IMR-90 (cell line): ENCODE results near the gene ING3. TPM values are rescaled to one million over a fixed set of nuclear protein-coding genes. Genes with fewer than 3 reads are reported as not detected.

ENCODE experiments used
- ATAC-seq: fragments of 200-7000 bp; cut with Tn5 transposase; 2 replicates; pipeline ENCODE4 v1.9.1; 2020; ENCODE audit warnings: low read depth, mild to moderate bottlenecking, moderate library complexity
- BruUV-seq: library from RNA; stranded (reverse); fragments of 400-500 nt; replicated peaks from 2 replicates; lab custom pipeline; 2021; lab: Mats Ljungman, UMichigan
- CTCF ChIA-PET: fragments of 300-600 bp; formaldehyde crosslinking; extraction: SDS; loops from one replicate; lab custom pipeline; 2021; ENCODE audit warnings: antibody characterized with exemption; lab: Yijun Ruan, JAX
- POLR2A ChIA-PET: fragments of 300-600 bp; sonication (Branson Sonifier 250); formaldehyde crosslinking; loops from one replicate; lab custom pipeline; 2022; ENCODE audit warnings: antibody characterized with exemption; ENCODE audit not compliant: unreplicated experiment; lab: Charles Lee
- DNase-seq: peaks from one replicate; pipeline ENCODE4 v3.0.0; 2013
- H2AFZ ChIP-seq: replicated peaks from 2 replicates; pipeline ENCODE3; 2013; ENCODE audit warnings: low read length, mild to moderate bottlenecking; ENCODE audit not compliant: poor library complexity
- H2AK5ac ChIP-seq: 2 replicates; pipeline ENCODE4 v1.6.1; 2013; ENCODE audit warnings: low read depth, low read length, inconsistent platforms
- H2AK9ac ChIP-seq: replicated peaks from 2 replicates; pipeline ENCODE3; 2013; ENCODE audit warnings: mild to moderate bottlenecking, low read depth, low read length, moderate library complexity; ENCODE audit not compliant: poor library complexity
- H2BK120ac ChIP-seq: 2 replicates; pipeline ENCODE4 v1.6.1; 2013; ENCODE audit warnings: low read depth, low read length, inconsistent platforms
- H2BK15ac ChIP-seq: 3 replicates; pipeline ENCODE4 v1.6.1; 2013; ENCODE audit warnings: low read depth, low read length, inconsistent platforms
- H2BK20ac ChIP-seq: 2 replicates; pipeline ENCODE4 v1.6.1; 2013; ENCODE audit warnings: low read depth, mild to moderate bottlenecking, inconsistent platforms, low read length, moderate library complexity
- H2BK5ac ChIP-seq: 2 replicates; pipeline ENCODE4 v1.6.1; 2013; ENCODE audit warnings: mild to moderate bottlenecking, low read depth, low read length, inconsistent platforms; ENCODE audit not compliant: poor library complexity, severe bottlenecking
- H3K14ac ChIP-seq: replicated peaks from 2 replicates; pipeline ENCODE4 v1.6.1; 2013; ENCODE audit warnings: low read depth, low read length, inconsistent platforms
- H3K18ac ChIP-seq: 2 replicates; pipeline ENCODE4 v1.6.1; 2013; ENCODE audit warnings: low read depth, low read length, control low read depth
- H3K23ac ChIP-seq: 2 replicates; pipeline ENCODE4 v1.6.1; 2013; ENCODE audit warnings: low read depth, low read length, inconsistent platforms
- H3K27ac ChIP-seq: 2 replicates; pipeline ENCODE4 v1.5.1; 2013; ENCODE audit warnings: mild to moderate bottlenecking, control low read depth, low read length; ENCODE audit not compliant: insufficient read depth
- H3K27me3 ChIP-seq: 2 replicates; pipeline ENCODE4 v1.6.1; 2013; ENCODE audit warnings: low read length; ENCODE audit not compliant: control insufficient read depth, insufficient read depth
- H3K36me3 ChIP-seq: 2 replicates; pipeline ENCODE4 v1.6.1; 2013; ENCODE audit warnings: low read length, mixed read lengths; ENCODE audit not compliant: control insufficient read depth, insufficient read depth
- H3K4ac ChIP-seq: 2 replicates; pipeline ENCODE4 v1.6.1; 2013; ENCODE audit warnings: low read depth, low read length, inconsistent platforms
- H3K4me1 ChIP-seq: 2 replicates; pipeline ENCODE4 v1.6.1; 2013; ENCODE audit warnings: low read length, mixed read lengths; ENCODE audit not compliant: control insufficient read depth, insufficient read depth
- H3K4me2 ChIP-seq: 2 replicates; pipeline ENCODE4 v1.6.1; 2013; ENCODE audit warnings: low read depth, mild to moderate bottlenecking, control low read depth, low read length, moderate library complexity
- H3K4me3 ChIP-seq: 2 replicates; pipeline ENCODE4 v1.5.1; 2013; ENCODE audit warnings: low read depth, mild to moderate bottlenecking, control low read depth, low read length, moderate library complexity; ENCODE audit not compliant: insufficient read depth
- H3K56ac ChIP-seq: 2 replicates; pipeline ENCODE4 v1.6.1; 2013; ENCODE audit warnings: low read length, inconsistent platforms; ENCODE audit not compliant: insufficient read depth; ENCODE audit errors: extremely low read depth
- H3K79me1 ChIP-seq, 2 experiments: 2 replicates each; pipeline ENCODE4 v1.6.1; 2013; ENCODE audit warnings: low read length in 2 of 2, inconsistent platforms in 1 of 2, low read depth in 1 of 2
- H3K9ac ChIP-seq: 2 replicates; pipeline ENCODE4 v1.6.1; 2013; ENCODE audit warnings: low read depth, low read length, control low read depth
- H3K9me1 ChIP-seq: 2 replicates; pipeline ENCODE4 v1.6.1; 2013; ENCODE audit warnings: low read length, inconsistent platforms; ENCODE audit not compliant: insufficient read depth
- H3K9me3 ChIP-seq: 2 replicates; pipeline ENCODE4 v1.6.1; 2013; ENCODE audit warnings: low read length; ENCODE audit not compliant: control insufficient read depth, insufficient read depth
- H4K20me1 ChIP-seq: 2 replicates; pipeline ENCODE4 v1.6.1; 2013; ENCODE audit warnings: low read length, inconsistent platforms; ENCODE audit not compliant: insufficient read depth
- H4K5ac ChIP-seq: 2 replicates; pipeline ENCODE4 v1.6.1; 2013; ENCODE audit warnings: mild to moderate bottlenecking, low read depth, low read length, control low read depth
- H4K8ac ChIP-seq, 2 experiments: 2 replicates each; pipeline ENCODE4 v1.6.1; 2013; ENCODE audit warnings: low read depth in 2 of 2, low read length in 2 of 2, control low read depth in 1 of 2, inconsistent platforms in 1 of 2
- H4K91ac ChIP-seq: 2 replicates; pipeline ENCODE4 v1.6.1; 2013; ENCODE audit warnings: low read depth, low read length, inconsistent platforms; ENCODE audit not compliant: insufficient read depth
- CTCF ChIP-seq: conservative IDR thresholded peaks from 2 replicates; pipeline ENCODE4 v1.5.1; 2012; ENCODE audit warnings: mild to moderate bottlenecking, low read depth, low read length, improper control_type of control experiment
- FOS ChIP-seq: fragments of 150-350 bp; IDR thresholded peaks from 2 replicates; pipeline ENCODE4 v1.6.1; 2016; ENCODE audit warnings: low read depth, low read length
- POLR2A ChIP-seq: IDR thresholded peaks from 2 replicates; pipeline ENCODE4 v1.6.1; 2012; ENCODE audit warnings: mild to moderate bottlenecking, low read depth, low read length
- SMC3 ChIP-seq: fragments of 150-350 bp; IDR thresholded peaks from 2 replicates; pipeline ENCODE4 v1.6.1; 2016; ENCODE audit warnings: low read depth, mild to moderate bottlenecking, antibody characterized with exemption, low read length, moderate library complexity
- WGBS, 2 experiments: methylation state at CpG; one replicate each; pipeline versions ENCODE4 v1.1.5 to v1.1.7; 2013; ENCODE audit warnings: missing lambda C conversion rate in 2 of 2; ENCODE audit not compliant: insufficient read length in 1 of 2; ENCODE audit errors: extremely low coverage in 2 of 2; 5-methylcytosine and 5-hydroxymethylcytosine counted together
- dilution Hi-C: fragments of 300-500 bp; cut with HindIII; formaldehyde crosslinking; loops from one replicate; pipeline ENCODE4 v1.14.3; 2018; ENCODE audit warnings: low sequenced_read_pairs; ENCODE audit not compliant: unreplicated experiment
- in situ Hi-C: fragments of 300-500 bp; cut with MboI; formaldehyde crosslinking; loops from 3 replicates; pipeline ENCODE4 v1.14.3; 2019; ENCODE audit warnings: low sequenced_read_pairs, inconsistent platforms, mixed read lengths
- intact Hi-C: fragments of 100-400 bp; cut with micrococcal nuclease; formaldehyde crosslinking; loops from 2 replicates; pipeline ENCODE4 v1.10.0; 2022
- polyA plus RNA-seq, 3 experiments: library from polyadenylated mRNA; depleted of rRNA; stranded (reverse); fragments of >200 nt; gene quantifications; 2 replicates each; pipeline ENCODE4 v1.2.3, GENCODE V29; 2012; ENCODE audit warnings: low replicate concordance in 1 of 3
- total RNA-seq: library from RNA; depleted of rRNA; stranded (reverse); fragments of >200 nt; gene quantifications from 2 replicates; pipeline ENCODE4 v1.2.3, GENCODE V29; 2012
- TF ChIP-seq, protein P1 (sequence below): fragments of 150-350 bp; IDR thresholded peaks from 2 replicates; pipeline ENCODE4 v1.6.1; 2017; ENCODE audit warnings: mild to moderate bottlenecking, antibody characterized with exemption, low read length, low read depth

The ING3 gene
- total and polyA plus RNA-seq, 2 of the 4 experiments (the other 2 are of a cell fraction) = 7.2 to 11.3 TPM

DNA sequence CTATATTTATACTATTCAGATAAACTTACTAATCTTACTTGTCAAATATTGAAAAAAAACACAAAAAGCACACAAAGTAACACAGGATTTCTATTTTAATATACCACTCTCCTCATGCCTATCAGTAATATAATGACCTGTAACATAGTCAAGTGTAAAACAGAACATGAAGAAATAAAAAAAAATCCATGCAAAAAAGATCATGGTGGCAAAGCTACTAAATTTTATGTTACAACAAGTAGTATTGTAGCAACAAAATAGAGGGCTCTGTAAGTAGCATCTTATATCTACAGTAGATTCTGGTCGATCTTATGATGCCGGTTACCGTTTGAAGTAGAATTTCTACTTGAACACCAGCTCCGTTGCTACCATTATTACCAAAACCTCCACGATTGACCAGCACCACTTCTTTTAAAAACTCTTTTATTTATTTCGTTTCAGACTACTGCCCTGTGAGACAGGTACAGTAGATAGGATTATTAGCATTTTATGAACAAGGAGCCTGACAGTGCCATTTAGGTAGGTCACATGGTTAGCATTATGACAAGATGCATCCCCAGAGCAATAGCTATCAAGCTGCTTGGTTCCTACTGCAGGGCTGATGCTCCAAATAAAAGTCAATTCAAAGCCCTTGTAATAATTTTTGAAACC is 40.0 kb downstream of the ING3 start:
- dilution Hi-C loops (loop anchor here (25.0 kb wide), 1 partner anchor 97 kb away; no protein-coding TSS in a partner anchor), intact Hi-C loops (no loop called here), in situ Hi-C loops (loop anchor here (5.0 to 25.0 kb wide), 2 partner anchors 87 to 347 kb away; partner anchors contain the start of gene WNT16)
- Histone ChIP-seq H3K14ac (peak overlapping the region; percentile 97), H2BK20ac (peak overlapping the region; percentile 5; the same call in 1 of the 2 replicates), H4K8ac (peak overlapping the region; percentile 27 to 53; a peak in 3 of 4 replicates), H2BK5ac (peak overlapping the region; percentile 98), H4K91ac (peak overlapping the region; percentile 53; the same call in 1 of the 2 replicates), H3K4me1 (peaks cover 3% of the 10 kb centered on the region), H3K79me1 (peaks cover 8 to 28% of the 10 kb centered on the region in 2 experiments; a peak in 3 of 4 replicates), H2BK15ac (peak overlapping the region; percentile 36; the same call in 2 of the 3 replicates), H3K4ac (peak overlapping the region; percentile 33), H2AK5ac (peak overlapping the region; percentile 1; the same call in 1 of the 2 replicates), H2AK9ac (no peak overlapping the region), H3K4me3 (peak overlapping the region; percentile 86), H2BK120ac (peak overlapping the region; percentile 65), H3K9me3 (no peaks in the 10 kb centered on the region), H3K4me2 (peak overlapping the region; percentile 80), H3K9ac (peak overlapping the region; percentile 78; the same call in 1 of the 2 replicates), H4K5ac (peak overlapping the region; percentile 77; the same call in 1 of the 2 replicates), H3K27ac (peak overlapping the region; percentile 77; the same call in 1 of the 2 replicates), H3K27me3 (no peaks in the 10 kb centered on the region), H3K9me1 (peaks cover 6% of the 10 kb centered on the region; the same call in 1 of the 2 replicates), H3K18ac (peak overlapping the region; percentile 90; the same call in 1 of the 2 replicates), H3K56ac (peak overlapping the region; percentile 95), H4K20me1 (no peaks in the 10 kb centered on the region; the same call in 1 of the 2 replicates), H3K23ac (peak overlapping the region; percentile 85), H2AFZ (no peak overlapping the region), H3K36me3 (no peaks in the 10 kb centered on the region; the same call in 1 of the 2 replicates)
- TF ChIP-seq CTCF (no peak), SMC3 (no peak), FOS (no peak), POLR2A (no peak)
- TF ChIP-seq, protein P1, sequence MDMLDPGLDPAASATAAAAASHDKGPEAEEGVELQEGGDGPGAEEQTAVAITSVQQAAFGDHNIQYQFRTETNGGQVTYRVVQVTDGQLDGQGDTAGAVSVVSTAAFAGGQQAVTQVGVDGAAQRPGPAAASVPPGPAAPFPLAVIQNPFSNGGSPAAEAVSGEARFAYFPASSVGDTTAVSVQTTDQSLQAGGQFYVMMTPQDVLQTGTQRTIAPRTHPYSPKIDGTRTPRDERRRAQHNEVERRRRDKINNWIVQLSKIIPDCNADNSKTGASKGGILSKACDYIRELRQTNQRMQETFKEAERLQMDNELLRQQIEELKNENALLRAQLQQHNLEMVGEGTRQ = 0 out of 2 replicates have a peak, but pooled peaks have one; percentile 29
- no TSS peak for BruUV-seq
- no CpG with 5 or more reads among the region's 6 CpGs for WGBS, 2 experiments
- DNase-seq = peak; percentile 31
- ChIA-PET CTCF (interaction anchor here (0.9 to 4.9 kb wide), 3 partner anchors 17 to 92 kb away, joined by 3 to 46 read pairs (median 3); no protein-coding TSS in a partner anchor), POLR2A (interaction anchor here (0.5 to 3.4 kb wide), 3 partner anchors 36 to 93 kb away, joined by 3 to 26 read pairs (median 5); no protein-coding TSS in a partner anchor)
- no peak for ATAC-seq
